Bronchial epithelial cell (primary cell): ENCODE data around the gene TKFC. TPM values are rescaled to one million over a fixed set of nuclear protein-coding genes. Genes with fewer than 3 reads are reported as not detected.

Experiments
- DNase-seq: peaks from one replicate; pipeline ENCODE4 v3.0.0-alpha.2; 2010; ENCODE audit warnings: low read depth
- FAIRE-seq: peaks from 2 replicates; lab custom pipeline; 2011; peaks lifted over from hg19 to GRCh38; lab: Jason Lieb, UNC
- H3K27me3 ChIP-seq: 2 replicates; pipeline ENCODE4 v1.5.1; 2011; ENCODE audit warnings: low read length; ENCODE audit not compliant: control insufficient read depth, insufficient read depth
- H3K36me3 ChIP-seq: 2 replicates; pipeline ENCODE4 v1.5.1; 2011; ENCODE audit warnings: low read length; ENCODE audit not compliant: control insufficient read depth, insufficient read depth
- H3K4me3 ChIP-seq: 2 replicates; pipeline ENCODE4 v1.5.1; 2011; ENCODE audit warnings: mild to moderate bottlenecking, low read depth, low read length, control low read depth
- total RNA-seq: library from RNA; depleted of rRNA; stranded (reverse); fragments of >200 nt; gene quantifications from 2 replicates; pipeline ENCODE4 v1.2.1, GENCODE V29; 2014
- TF ChIP-seq, protein P1 (sequence below): IDR thresholded peaks from 2 replicates; pipeline ENCODE4 v1.5.1; 2011; ENCODE audit warnings: mild to moderate bottlenecking, moderate library complexity, low read length, control low read depth, inconsistent platforms; ENCODE audit not compliant: insufficient read depth, severe bottlenecking

TKFC gene
- total RNA-seq, 1 donor from 2014 or later, result 22.9 TPM

DNA sequence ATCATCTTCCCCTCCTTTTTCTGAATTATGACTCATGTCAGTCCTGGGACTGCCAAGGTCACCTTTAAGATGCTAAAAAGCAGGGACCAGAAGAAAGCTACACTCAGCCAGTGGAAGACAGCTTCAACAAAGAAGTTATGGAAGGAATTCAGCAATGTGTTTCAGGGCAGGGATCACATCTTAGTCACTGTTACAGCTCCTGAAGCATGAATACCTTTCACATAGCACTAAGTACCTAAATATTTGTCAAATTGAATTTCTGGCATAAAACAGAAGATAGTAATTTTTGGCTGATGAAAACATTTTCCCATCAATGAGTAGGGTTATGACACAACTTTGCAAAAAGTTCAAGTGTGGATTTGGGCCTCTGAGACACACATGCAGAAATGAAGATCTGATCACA, 5.4 kb upstream of the TKFC start:
- H3K27me3 ChIP-seq, result no peaks in the 10 kb centered on the region
- DNase-seq (no peak), FAIRE-seq (no peak)
- no peak overlapping the region for H3K4me3 ChIP-seq
- TF ChIP-seq, protein P1, sequence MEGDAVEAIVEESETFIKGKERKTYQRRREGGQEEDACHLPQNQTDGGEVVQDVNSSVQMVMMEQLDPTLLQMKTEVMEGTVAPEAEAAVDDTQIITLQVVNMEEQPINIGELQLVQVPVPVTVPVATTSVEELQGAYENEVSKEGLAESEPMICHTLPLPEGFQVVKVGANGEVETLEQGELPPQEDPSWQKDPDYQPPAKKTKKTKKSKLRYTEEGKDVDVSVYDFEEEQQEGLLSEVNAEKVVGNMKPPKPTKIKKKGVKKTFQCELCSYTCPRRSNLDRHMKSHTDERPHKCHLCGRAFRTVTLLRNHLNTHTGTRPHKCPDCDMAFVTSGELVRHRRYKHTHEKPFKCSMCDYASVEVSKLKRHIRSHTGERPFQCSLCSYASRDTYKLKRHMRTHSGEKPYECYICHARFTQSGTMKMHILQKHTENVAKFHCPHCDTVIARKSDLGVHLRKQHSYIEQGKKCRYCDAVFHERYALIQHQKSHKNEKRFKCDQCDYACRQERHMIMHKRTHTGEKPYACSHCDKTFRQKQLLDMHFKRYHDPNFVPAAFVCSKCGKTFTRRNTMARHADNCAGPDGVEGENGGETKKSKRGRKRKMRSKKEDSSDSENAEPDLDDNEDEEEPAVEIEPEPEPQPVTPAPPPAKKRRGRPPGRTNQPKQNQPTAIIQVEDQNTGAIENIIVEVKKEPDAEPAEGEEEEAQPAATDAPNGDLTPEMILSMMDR, result no peak
- peaks cover 21% of the 10 kb centered on the region for H3K36me3 ChIP-seq

DNA sequence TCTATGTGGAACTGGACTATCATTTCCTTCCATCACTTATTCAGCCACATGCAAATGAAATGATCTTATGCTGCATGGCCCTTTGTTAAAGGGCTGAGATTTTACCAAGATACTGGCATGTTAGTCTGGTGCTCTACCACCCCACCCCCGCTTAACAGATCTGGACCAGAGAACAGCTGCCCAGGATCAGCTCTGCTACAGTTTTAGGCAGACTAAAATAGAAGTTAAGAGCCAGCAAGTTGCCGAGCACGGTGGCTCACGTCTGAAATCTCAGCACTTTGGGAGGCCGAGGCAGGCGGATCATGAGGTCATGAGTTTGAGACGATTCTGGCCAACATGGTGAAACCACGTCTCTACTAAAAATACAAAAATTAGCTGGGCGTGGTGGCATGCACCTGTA, 4.7 kb upstream of the TKFC start:
- DNase-seq, result no peak
- FAIRE-seq, result no peak
- Histone ChIP-seq H3K4me3 (no peak overlapping the region), H3K27me3 (no peaks in the 10 kb centered on the region), H3K36me3 (peaks cover 16% of the 10 kb centered on the region)
- TF ChIP-seq, protein P1, result no peak

DNA sequence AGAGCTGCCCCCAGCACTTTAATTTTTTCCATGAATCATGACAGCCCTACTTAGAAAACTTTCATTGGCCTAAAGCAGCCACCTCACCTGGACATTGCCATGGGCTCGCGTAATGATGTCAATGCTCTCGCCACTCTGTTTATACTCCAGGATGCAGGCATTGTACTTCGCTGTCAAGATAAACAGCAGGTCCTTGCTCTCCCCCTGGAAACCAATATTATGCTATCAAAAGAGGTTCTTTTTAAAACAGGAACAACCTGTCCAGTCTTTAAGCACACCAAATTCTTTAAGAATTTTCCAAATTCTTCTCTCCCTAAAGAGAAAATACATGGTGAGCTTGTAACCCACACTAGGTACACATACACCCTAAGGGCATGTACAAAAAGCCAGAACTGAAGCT, 3.2 kb upstream of the TKFC start:
- H3K27me3 ChIP-seq, result no peaks in the 10 kb centered on the region
- TF ChIP-seq, protein P1, result no peak
- no peak for FAIRE-seq
- no peak for DNase-seq
- no peak overlapping the region for H3K4me3 ChIP-seq
- peaks cover 9% of the 10 kb centered on the region for H3K36me3 ChIP-seq

DNA sequence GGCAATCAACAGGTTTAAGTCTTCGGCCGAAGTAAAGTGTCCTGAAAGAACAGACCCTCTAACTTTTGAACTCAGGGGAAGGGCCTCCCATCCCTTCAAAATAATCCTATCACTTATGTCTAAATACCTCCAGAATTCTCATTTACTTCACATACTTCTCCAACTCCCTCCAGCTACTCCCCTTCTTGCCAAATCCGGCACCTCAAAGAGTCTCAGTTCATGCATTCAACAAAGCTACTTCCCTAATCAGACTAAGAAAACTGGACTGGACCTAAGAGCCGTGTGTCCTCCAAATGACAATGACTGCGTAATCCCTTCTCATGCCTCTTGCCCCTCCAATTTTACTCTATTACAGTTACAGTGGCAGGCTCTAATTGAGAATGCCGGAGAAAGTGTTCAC, 1.4 kb upstream of the TKFC start:
- TF ChIP-seq, protein P1, result no peak
- FAIRE-seq, result no peak
- H3K27me3 ChIP-seq, result no peaks in the 10 kb centered on the region
- DNase-seq, result no peak
- peaks cover 6% of the 10 kb centered on the region for H3K36me3 ChIP-seq
- H3K4me3 ChIP-seq, result peak overlapping the region; percentile 92

DNA sequence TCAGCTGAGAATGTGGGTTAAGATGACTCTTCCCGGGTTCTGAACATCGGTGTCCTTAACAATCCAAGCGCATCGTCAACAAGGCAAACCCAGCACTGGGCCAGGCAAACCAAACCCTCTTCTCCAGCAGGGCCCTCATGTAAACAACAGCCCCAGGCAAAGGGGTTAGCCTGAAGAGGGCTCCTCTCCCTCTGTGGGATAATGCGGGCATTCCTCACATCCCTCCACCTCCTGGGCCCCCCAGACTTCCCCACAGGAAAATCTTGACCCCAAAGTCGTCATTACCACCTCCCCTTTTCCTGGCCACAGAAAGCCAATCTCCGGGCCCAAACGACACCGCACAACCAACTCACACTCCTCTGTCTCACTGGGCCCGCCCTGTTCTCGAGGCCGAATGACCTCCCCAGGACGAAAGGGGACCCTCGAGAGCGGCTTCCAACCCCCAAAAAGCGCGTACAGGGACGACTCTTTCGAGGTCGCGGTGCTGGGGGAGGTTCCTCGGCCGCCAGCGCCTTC, 689 bp upstream of the TKFC start:
- Histone ChIP-seq H3K4me3 (peak overlapping the region; percentile 92), H3K36me3 (peaks cover 3% of the 10 kb centered on the region), H3K27me3 (no peaks in the 10 kb centered on the region)
- FAIRE-seq (no peak), DNase-seq (no peak)
- TF ChIP-seq, protein P1, result no peak
